ENCODE measurements around the gene ADAM12. TPM values are rescaled to one million over a fixed set of nuclear protein-coding genes. Genes with fewer than 3 reads are reported as not detected.

ADAM12 gene
- total and polyA plus RNA-seq, 10 of the 15 experiments (the other 5 are each of a cell fraction or from before 2014, with no cell fraction given) = under 0.01 to 0.62 (median 0.04) TPM; not detected in 5

- TF ChIP-seq CEBPZ (IDR thresholded peaks at IDR 0.05; ENCODE audit: low read depth, low read length) (no peak), NFXL1 (IDR thresholded peaks at IDR 0.05; ENCODE audit: borderline replicate concordance) (no peak), TARDBP (IDR thresholded peaks at IDR 0.05; ENCODE audit: borderline replicate concordance) (no peak), IRF5 (IDR thresholded peaks at IDR 0.05; ENCODE audit: borderline replicate concordance) (no peak), NR2F1 (conservative IDR thresholded peaks at IDR 0.05) (no peak)
- POLR2A ChIA-PET = no interaction called here
- no peaks in the 10 kb centered on the region for H4K20me1 ChIP-seq (ENCODE audit: control insufficient read depth, insufficient read depth)
- no TSS peak for BruUV-seq (replicated peaks)
- ATAC-seq = no peak
- in situ Hi-C loops (cut with MboI) = no loop called here
- no peaks in the 10 kb centered on the region for H3K79me2 ChIP-seq (ENCODE audit: control insufficient read depth, insufficient read depth, low read length)
- H3K36me3 ChIP-seq (ENCODE audit: control insufficient read depth in 2 of 2, insufficient read depth in 2 of 2, low read length in 1 of 2) = no peaks in the 10 kb centered on the region
- no peak overlapping the region for H2AFZ ChIP-seq (ENCODE audit: control insufficient read depth, low read depth, low read length)
- 23% methylated on average over 6 of the region's 6 CpGs for WGBS (ENCODE audit: insufficient coverage, insufficient replicate concordance, low lambda C conversion rate, missing lambda C conversion rate)
- no peaks in the 10 kb centered on the region for H3K9me3 ChIP-seq (replicated peaks; ENCODE audit: control insufficient read depth, insufficient read depth, low read length)
- no peak overlapping the region for H3K4me3 ChIP-seq
- FAIRE-seq = no peak
- H3K27ac ChIP-seq (ENCODE audit: control insufficient read depth, insufficient read depth) = no peak overlapping the region
- RAD21 ChIA-PET (ENCODE audit: unreplicated experiment) = no interaction called here
- CTCF ChIA-PET = no interaction called here
- no peak for DNase-seq (ENCODE audit: low read depth, low spot score)
- no peak overlapping the region for H3K4me2 ChIP-seq (ENCODE audit: control insufficient read depth, insufficient read depth)
- intact Hi-C loops (cut with micrococcal nuclease; ENCODE audit: unreplicated experiment) = no loop called here
- no peaks in the 10 kb centered on the region for H3K27me3 ChIP-seq (replicated peaks in 1 of 2; ENCODE audit: control insufficient read depth in 2 of 2, insufficient read depth in 2 of 2, low read length in 1 of 2)
- no peaks in the 10 kb centered on the region for H3K4me1 ChIP-seq (ENCODE audit: control insufficient read depth, insufficient read depth, low read length)
- SMC1A ChIA-PET (ENCODE audit: uncharacterized antibody, unreplicated experiment) = interaction anchor here (1.2 kb wide), 1 partner anchor 81 kb away, joined by 3 read pairs; no protein-coding TSS in a partner anchor
- H3K9ac ChIP-seq (ENCODE audit: control insufficient read depth, insufficient read depth, low read length) = no peak overlapping the region
These were observed 324.9 kb downstream of the ADAM12 start for GRCh38 chr10:126063353-126063791.

Measured in GM12878 (cell line).